GM21619 (cell line): ENCODE results near the gene ITGB1.
A peak's percentile ranks its signal among the peaks of the same experiment; 100 is the strongest.
"Not testable (repeated sequence)": the region's sequence is repeated elsewhere in the genome, so short reads cannot be mapped to it uniquely, and the experiment has no call there.

Experiments used
- ATAC-seq: cut with Tn5 transposase; IDR thresholded peaks from one replicate; pipeline ENCODE4 v1.9.1; 2021; ENCODE audit not compliant: unreplicated experiment

Gene ITGB1

DNA sequence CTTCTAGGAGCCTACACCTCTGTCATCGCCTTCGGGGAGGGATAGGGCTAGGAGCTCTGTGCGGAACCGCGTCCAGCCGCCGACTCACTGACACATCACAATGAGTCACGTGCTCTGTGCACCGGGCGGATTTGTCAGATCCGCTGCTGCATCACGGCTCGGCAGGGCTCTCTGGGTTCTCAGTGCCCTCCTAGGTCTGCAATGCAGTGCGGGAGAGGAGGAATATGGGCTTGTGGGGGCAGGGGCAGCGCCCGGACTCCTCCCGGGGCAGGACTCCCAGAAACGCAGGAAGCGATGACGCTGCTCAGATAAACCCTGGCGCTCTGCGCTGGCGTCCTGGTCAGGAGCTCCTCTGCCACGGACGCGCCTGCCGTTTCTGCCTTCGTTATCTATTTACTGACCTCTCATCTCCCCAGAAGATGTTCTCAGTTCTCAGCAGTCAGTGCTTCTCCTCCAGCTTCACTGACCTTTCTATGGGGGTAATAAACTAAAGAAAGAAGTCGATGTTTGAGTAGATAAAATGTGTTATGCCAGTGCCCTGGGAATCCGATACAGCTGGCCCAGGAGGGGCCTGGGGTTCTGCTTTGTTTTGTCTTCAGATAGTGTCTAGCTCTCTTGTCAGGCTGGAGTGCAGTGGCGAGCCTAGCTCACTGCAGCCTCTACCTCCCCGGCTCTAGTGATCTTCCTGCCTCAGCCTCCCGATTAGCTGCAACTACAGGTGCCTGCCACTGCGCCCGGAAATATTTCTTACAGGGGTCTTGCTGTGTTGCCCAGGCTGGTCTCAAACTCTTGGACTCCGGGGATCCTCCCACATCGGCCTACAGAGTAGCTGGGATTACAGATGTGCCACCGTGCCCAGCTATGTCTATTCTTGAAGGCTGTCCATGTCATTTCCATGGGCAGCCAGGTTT is 22.8 kb upstream of the ITGB1 start:
- peak; percentile 96 for ATAC-seq

DNA sequence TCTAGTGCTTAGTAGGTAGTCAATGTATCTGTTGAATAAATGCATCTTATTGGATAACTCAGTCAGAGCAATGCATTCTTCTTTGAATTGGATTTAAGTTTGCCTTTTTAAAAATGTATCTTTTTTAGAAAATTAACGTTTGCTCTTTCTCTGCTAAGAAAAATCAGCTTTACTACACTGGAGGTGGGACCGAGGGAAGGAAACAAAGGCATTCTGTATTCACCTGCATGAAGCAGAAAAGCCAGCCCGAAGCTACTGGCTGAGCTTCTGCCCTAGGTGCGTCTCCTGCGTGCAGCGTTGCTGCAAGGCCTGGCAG is 22.2 kb upstream of the ITGB1 start:
- no peak for ATAC-seq

DNA sequence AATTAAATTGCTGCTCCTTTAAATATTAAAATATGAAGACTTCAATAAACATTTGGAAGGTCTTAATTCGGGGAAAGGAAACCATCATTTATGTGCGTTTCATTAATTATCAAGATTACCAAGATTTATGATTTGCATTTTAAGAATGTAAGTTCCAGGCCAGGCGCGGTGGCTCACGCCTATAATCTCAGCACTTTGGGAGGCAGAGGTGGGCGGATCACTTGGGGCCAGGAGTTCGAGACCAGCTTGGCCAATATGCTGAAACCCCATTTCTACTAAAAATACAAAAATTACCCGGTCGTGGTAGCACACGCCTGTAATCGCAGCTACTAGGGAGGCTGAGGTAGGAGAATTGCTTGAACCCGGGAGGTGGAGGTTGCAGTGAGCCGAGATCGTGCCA is 21.7 kb upstream of the ITGB1 start:
- not testable (repeated sequence) for ATAC-seq

GRCh38 chr10:32979041-32979440 is 21.0 kb upstream of the ITGB1 start:
- no peak for ATAC-seq

DNA sequence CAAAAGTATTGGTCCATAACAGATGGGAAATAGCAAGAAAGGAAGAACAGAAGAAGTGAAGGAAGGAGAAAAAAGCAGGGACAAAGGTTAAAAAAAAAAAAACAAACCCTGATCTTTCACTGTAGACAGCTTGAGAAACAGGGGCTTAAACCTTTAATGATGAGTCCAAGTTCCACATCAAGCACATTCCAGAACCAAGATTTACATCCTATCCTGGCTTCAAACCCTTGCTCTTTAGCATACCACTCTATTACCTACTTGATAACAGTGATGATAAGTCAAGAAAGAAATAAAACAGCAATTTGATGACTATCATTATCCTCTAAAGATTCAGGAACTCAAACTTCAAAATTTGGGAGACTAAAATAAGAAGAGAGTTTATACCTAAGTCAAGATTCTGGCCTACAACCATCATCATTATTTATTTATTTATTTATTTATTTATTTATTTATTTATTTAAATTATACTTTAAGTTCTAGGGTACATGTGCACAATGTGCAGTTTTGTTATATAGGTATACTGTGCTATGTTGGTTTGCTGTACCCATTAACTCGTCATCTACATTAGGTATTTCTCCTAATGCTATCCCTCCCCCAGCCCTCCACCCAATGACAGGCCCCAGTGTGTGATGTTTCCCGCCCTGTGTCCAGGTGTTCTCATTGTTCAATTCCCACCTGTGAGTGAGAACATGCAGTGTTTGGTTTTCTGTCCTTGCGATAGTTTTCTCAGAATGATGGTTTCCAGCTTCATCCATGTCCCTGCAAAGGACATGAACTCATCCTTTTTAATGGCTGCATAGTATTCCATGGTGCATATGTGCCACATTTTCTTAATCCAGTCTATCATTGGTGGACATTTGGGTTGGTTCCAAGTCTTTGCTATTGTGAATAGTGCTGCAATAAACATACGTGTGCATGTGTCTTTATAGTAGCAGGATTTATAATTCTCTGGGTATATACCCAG is 20.1 kb upstream of the ITGB1 start:
- not testable (repeated sequence) for ATAC-seq

- ATAC-seq: no peak
Observed at GRCh38 chr10:32976338-32976737, 18.3 kb upstream of the ITGB1 start.

DNA sequence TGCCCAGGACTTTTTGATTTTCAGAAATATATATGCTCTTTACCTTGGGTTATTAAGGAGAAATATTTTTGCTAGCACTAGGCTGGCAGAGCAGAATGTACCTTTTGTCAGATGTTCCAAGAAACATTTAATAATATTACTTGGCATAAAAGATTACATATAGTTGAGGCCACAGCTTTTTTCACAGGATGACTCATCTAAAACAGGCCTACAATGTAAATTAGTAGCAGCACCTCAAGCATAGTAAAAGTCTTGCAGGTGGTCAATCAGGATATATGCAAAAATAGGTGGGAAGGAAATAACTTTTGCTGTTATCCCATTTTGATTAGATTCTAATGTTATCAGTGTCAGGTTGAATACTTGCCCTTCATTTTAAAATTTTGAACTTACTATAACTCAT is 14.9 kb upstream of the ITGB1 start:
- ATAC-seq: peak; percentile 58

- no peak for ATAC-seq
Observed at GRCh38 chr10:32972460-32972859, 14.4 kb upstream of the ITGB1 start.

GRCh38 chr10:32971536-32972091 is 13.6 kb upstream of the ITGB1 start:
- no peak for ATAC-seq

DNA sequence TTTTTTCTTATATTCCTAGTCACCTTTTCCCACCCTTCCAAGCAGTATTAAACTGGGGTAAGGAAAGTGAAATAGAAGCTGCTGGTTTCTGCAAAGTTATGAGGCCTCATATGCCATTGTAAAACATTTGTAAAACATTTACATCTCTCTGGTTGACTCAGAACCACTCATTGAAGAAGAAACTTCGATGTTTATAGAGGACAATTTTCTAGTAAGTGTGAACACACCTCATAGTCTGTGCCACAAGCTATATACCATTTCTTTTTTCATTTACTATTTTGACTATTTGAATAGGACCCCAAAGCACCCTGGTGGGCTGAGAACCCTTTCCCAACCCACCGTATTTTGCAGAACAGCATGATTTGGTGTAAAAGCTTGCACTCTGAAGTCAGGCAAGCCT is 12.9 kb upstream of the ITGB1 start:
- ATAC-seq: peak; percentile 86

DNA sequence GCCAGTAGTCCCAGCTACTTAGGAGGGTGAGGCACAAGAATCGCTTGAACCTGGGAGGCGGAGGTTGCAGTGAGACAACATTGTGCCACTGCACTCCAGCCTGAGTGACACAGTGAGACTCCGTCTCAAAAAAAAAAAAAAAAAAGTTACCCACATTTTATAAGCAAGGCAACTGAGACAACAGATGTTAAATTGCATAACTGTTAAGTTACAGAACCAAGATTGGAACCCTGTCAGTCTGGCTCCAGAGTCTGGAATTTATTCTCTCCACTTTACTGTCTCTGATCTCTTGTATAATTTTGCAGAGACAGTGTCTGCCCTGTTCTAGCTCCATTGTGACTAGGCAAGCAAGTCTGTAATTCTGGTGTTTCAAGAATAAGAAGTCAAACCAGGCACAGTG is 6.2 kb upstream of the ITGB1 start:
- ATAC-seq: no peak

DNA sequence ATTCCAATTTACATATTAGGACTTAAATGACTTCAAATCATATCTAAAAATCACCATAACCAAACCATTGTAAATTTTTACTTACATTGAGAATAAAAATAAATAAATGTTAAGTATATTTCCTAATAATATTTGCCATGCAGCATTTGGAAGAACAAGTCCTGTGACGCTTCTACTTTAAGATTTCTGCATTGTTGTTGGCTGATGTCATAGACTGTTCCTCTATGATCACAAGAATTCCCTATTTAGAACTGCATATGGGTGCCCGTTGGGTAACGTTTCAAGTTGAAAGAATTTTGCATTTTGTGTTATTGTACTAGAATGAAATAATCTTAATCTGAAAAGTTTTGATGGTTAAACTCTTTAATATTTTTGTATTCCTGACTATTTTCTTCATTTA is 5.1 kb upstream of the ITGB1 start:
- no peak for ATAC-seq

DNA sequence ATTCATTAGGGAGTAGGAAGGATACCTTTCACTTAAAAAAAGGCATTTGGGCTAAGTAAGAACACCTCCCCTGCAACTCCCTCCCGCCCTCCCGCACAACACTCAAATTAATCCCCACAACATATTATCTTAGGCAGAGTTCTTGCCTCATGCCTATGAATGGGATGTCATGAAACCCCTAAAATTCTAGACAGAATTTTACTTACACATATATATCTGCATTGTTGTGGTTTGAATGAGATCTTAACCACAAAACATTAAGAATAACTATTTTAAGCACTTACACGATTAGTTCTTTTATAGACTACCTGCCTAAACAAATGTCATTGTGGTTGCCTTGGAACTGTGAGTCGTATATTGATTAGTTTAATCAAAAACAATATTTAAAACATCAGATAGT is 4.5 kb upstream of the ITGB1 start:
- no peak for ATAC-seq

DNA sequence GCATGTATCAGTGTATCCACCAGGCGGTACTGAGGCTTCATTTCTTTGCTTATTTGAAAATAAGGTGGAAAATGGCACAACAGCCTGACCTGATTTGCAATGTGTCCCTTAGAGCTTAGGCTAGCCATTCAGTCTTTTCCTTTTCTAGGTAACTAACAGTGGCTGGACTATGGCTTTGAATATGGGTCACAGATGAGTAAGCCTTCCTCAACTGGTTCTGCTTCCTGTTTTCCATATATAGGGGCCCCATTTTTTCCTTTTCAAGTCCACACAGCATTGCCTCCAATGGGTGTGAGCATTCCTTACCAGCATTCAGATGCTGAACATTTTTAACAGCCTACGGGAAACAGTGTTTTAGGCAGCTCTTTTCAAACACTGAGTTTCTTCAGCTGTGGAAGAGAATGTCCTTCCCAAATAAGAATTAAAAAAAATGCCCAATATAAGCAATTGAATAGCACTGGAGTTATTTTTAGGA is 3.9 kb upstream of the ITGB1 start:
- no peak for ATAC-seq

GRCh38 chr10:32961343-32961894 is 3.4 kb upstream of the ITGB1 start:
- no peak for ATAC-seq

GRCh38 chr10:32960022-32960421 is 2.0 kb upstream of the ITGB1 start:
- ATAC-seq: no peak

GRCh38 chr10:32959006-32959920 is 1.2 kb upstream of the ITGB1 start:
- ATAC-seq: peak; percentile 31

- peak; percentile 27 for ATAC-seq
Observed at GRCh38 chr10:32957341-32958084, 517 bp downstream of the ITGB1 start.
